Keratinocyte (primary cell): ENCODE measurements around the gene PRXL2B. TPM values are rescaled to one million over a fixed set of nuclear protein-coding genes. Genes with fewer than 3 reads are reported as not detected.

Experiments
- DNase-seq: peaks from one replicate; pipeline ENCODE4 v3.0.0-alpha.2; 2011; ENCODE audit warnings: low read depth, missing footprints, low spot score
- FAIRE-seq: peaks from 2 replicates; lab custom pipeline; 2011; peaks lifted over from hg19 to GRCh38; lab: Jason Lieb, UNC
- H2AFZ ChIP-seq: 2 replicates; pipeline ENCODE4 v1.6.0; 2012; ENCODE audit warnings: low read length, control low read depth, inconsistent platforms; ENCODE audit not compliant: control insufficient read depth
- H3K27ac ChIP-seq: 2 replicates; pipeline ENCODE4 v1.5.1; 2011; ENCODE audit warnings: low read length; ENCODE audit not compliant: control insufficient read depth, insufficient read depth
- H3K27me3 ChIP-seq: 3 replicates; pipeline ENCODE4 v1.6.0; 2011; ENCODE audit warnings: low read length; ENCODE audit not compliant: control insufficient read depth, insufficient read depth; ENCODE audit errors: extremely low read depth
- H3K36me3 ChIP-seq, 2 experiments: 2 replicates in 1 of 2; 3 replicates in 1 of 2; pipeline ENCODE4 v1.5.1; 2011; ENCODE audit warnings: low read length in 2 of 2, mild to moderate bottlenecking in 1 of 2; ENCODE audit not compliant: control insufficient read depth in 2 of 2, insufficient read depth in 2 of 2; ENCODE audit errors: extremely low read depth in 1 of 2
- H3K4me1 ChIP-seq: 3 replicates; pipeline ENCODE4 v1.5.1; 2011; ENCODE audit warnings: low read length; ENCODE audit not compliant: control insufficient read depth, insufficient read depth; ENCODE audit errors: extremely low read depth
- H3K4me2 ChIP-seq: 3 replicates; pipeline ENCODE4 v1.6.0; 2011; ENCODE audit warnings: low read depth, low read length; ENCODE audit not compliant: control insufficient read depth, insufficient read depth; ENCODE audit errors: extremely low read depth
- H3K4me3 ChIP-seq, 3 experiments: fragments of 200-600 bp in 1 of 3; sonication (generic) in 1 of 3; 2 replicates in 2 of 3; 3 replicates in 1 of 3; pipeline ENCODE4 v1.5.1; 2011 to 2016; ENCODE audit warnings: low read length in 3 of 3, mild to moderate bottlenecking in 3 of 3, control low read depth in 2 of 3, inconsistent platforms in 1 of 3, low read depth in 1 of 3, mixed read lengths in 1 of 3, mixed run types in 1 of 3, moderate library complexity in 1 of 3; ENCODE audit not compliant: control insufficient read depth in 2 of 3, insufficient read depth in 2 of 3; ENCODE audit errors: extremely low read depth in 1 of 3
- H3K79me2 ChIP-seq: 2 replicates; pipeline ENCODE4 v1.6.0; 2012; ENCODE audit warnings: low read length; ENCODE audit not compliant: control insufficient read depth, insufficient read depth
- H3K9ac ChIP-seq: 3 replicates; pipeline ENCODE4 v1.6.0; 2011; ENCODE audit warnings: low read length; ENCODE audit not compliant: control insufficient read depth, insufficient read depth; ENCODE audit errors: extremely low read depth
- H3K9me1 ChIP-seq: 3 replicates; pipeline ENCODE4 v1.6.0; 2011; ENCODE audit warnings: low read length; ENCODE audit not compliant: control insufficient read depth, insufficient read depth; ENCODE audit errors: extremely low read depth
- H3K9me3 ChIP-seq: 2 replicates; pipeline ENCODE4 v1.5.1; 2012; ENCODE audit warnings: low read depth, low read length; ENCODE audit not compliant: control insufficient read depth
- H4K20me1 ChIP-seq: 3 replicates; pipeline ENCODE4 v1.6.0; 2011; ENCODE audit warnings: low read length; ENCODE audit not compliant: control insufficient read depth, insufficient read depth; ENCODE audit errors: extremely low read depth
- CTCF ChIP-seq, 3 experiments: IDR thresholded peaks in 1 of 3; conservative IDR thresholded peaks in 1 of 3; optimal IDR thresholded peaks in 1 of 3; 2 replicates in 2 of 3; 3 replicates in 1 of 3; pipeline versions ENCODE3 to v1.5.1; 2011; ENCODE audit warnings: low read length in 3 of 3, mild to moderate bottlenecking in 3 of 3, moderate library complexity in 2 of 3, control low read depth in 1 of 3, inconsistent platforms in 1 of 3; ENCODE audit not compliant: insufficient read depth in 2 of 3; ENCODE audit errors: extremely low read depth in 1 of 3
- EZH2 ChIP-seq: IDR thresholded peaks from one replicate; pipeline ENCODE4 v1.6.1; 2012; ENCODE audit warnings: inconsistent platforms, mild to moderate bottlenecking, low read length, moderate library complexity
- dilution Hi-C: fragments of 300-500 bp; cut with MboI; formaldehyde crosslinking; loops from one replicate; pipeline ENCODE4 v1.7.0; 2020; ENCODE audit warnings: low sequenced_read_pairs; ENCODE audit not compliant: extremely low pct_ligation_motif_present
- polyA plus RNA-seq, 5 experiments: library from polyadenylated mRNA; depleted of rRNA in 3 of 5; stranded (reverse) in 3 of 5; stranded (forward) in 1 of 5; unstranded in 1 of 5; fragments of >200 nt; gene quantifications; 1 replicate in 1 of 5; 2 replicates in 3 of 5; 3 replicates in 1 of 5; pipeline versions ENCODE4 v1.2.1 to v1.2.3, GENCODE V29; 2011 to 2012; ENCODE audit warnings: missing spikeins in 2 of 5, low read depth in 1 of 5, low replicate concordance in 1 of 5

The PRXL2B gene
- polyA plus RNA-seq, 1 donor (not counting 4 experiments of a cell fraction or from before 2014, with no cell fraction given) = 11.4 TPM

GRCh38 chr1:2539312-2539907 is 47.2 kb upstream of the PRXL2B start:
- H3K36me3 ChIP-seq = no peaks in the 10 kb centered on the region
- FAIRE-seq (no peak), DNase-seq (no peak)
- no peak overlapping the region for H3K4me3 ChIP-seq
- TF ChIP-seq EZH2 (no peak), CTCF (optimal IDR thresholded peaks at IDR 0.05 in 1 of 3, IDR thresholded peaks at IDR 0.05 in 1 of 3, conservative IDR thresholded peaks at IDR 0.05 in 1 of 3; ENCODE audit: extremely low read depth in 1 of 3, insufficient read depth in 2 of 3, low read length in 3 of 3) (peak in 2 of 3 experiments; percentile 35 to 55)
- dilution Hi-C loops = no loop called here
- no peaks in the 10 kb centered on the region for H3K9me3 ChIP-seq
- no peaks in the 10 kb centered on the region for H3K79me2 ChIP-seq
- no peak overlapping the region for H3K4me2 ChIP-seq
- H3K27me3 ChIP-seq = no peaks in the 10 kb centered on the region
- H3K9me1 ChIP-seq = no peaks in the 10 kb centered on the region
- no peak overlapping the region for H3K27ac ChIP-seq
- no peaks in the 10 kb centered on the region for H4K20me1 ChIP-seq
- no peak overlapping the region for H3K9ac ChIP-seq
- H3K4me1 ChIP-seq = peaks cover 36% of the 10 kb centered on the region
- H2AFZ ChIP-seq = no peak overlapping the region

DNA sequence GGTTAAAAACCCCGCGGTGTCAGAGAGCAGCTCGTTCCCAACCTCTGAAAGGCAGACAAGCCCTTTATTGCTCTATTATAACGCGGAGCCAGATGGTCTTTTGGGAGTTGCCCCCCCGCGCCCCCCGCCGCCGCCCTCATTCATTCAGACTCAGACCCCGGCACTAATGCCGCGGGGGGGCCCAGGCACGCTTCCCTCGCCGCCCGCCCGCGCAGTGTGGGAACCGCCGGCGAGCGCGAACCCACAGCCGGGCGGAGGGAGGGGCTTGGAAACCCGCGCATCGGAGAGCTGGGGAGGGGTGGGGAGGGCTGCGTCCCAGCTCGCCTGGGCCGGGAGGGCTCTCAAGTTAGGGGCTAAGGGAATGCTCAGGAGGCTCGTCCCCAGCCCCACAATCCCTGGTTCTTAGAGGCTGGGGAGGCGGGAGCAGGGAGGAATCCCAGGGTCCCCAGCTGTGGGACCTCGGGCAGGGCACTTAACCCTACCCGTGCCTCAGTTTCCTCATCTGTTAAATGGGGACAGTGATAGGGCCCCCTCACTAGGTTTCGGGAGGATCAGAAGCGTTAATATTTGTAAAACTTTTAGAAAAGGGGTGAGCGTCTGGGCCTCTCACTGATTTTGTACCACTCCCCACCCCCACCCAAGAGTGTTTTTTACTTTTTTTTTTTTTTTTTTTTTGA is 45.6 kb upstream of the PRXL2B start:
- no peak for FAIRE-seq
- Histone ChIP-seq H4K20me1 (no peaks in the 10 kb centered on the region), H3K27me3 (no peaks in the 10 kb centered on the region), H3K4me3 (no peak overlapping the region), H3K9me1 (no peaks in the 10 kb centered on the region), H3K4me1 (peaks cover 24% of the 10 kb centered on the region), H3K9me3 (no peaks in the 10 kb centered on the region), H3K27ac (no peak overlapping the region), H3K4me2 (no peak overlapping the region), H3K79me2 (no peaks in the 10 kb centered on the region), H2AFZ (no peak overlapping the region), H3K36me3 (no peaks in the 10 kb centered on the region), H3K9ac (no peak overlapping the region)
- no peak for DNase-seq
- dilution Hi-C loops = no loop called here
- no peak for TF ChIP-seq EZH2
- no peak for TF ChIP-seq CTCF (optimal IDR thresholded peaks at IDR 0.05 in 1 of 3, IDR thresholded peaks at IDR 0.05 in 1 of 3, conservative IDR thresholded peaks at IDR 0.05 in 1 of 3; ENCODE audit: extremely low read depth in 1 of 3, insufficient read depth in 2 of 3, low read length in 3 of 3)
